ENCODE results near the gene MIF. TPM values are rescaled to one million over a fixed set of nuclear protein-coding genes. Genes with fewer than 3 reads are reported as not detected.

Gene MIF
- total and polyA plus RNA-seq, 12 donors = 49.4 to 2,556 (median 820) TPM

GRCh38 chr22:23845265-23846080, 48.7 kb upstream of the MIF start:
- DNase-seq = no peak
- intact Hi-C loops (cut with DNase I) = loop anchor here (5.0 kb wide), 2 partner anchors 78 to 218 kb away; partner anchors contain the start of gene CHCHD10 (in 2 of the 2)
- 82 to 86% (median 83%) methylated on average over 6 to 9 of the region's 9 CpGs for WGBS, 4 donors
- no peak overlapping the region for H3K4me3 ChIP-seq
- no peaks in the 10 kb centered on the region for H3K27me3 ChIP-seq
- H3K27ac ChIP-seq = peak overlapping the region in 1 of 5 donors; percentile 58
- H3K9me3 ChIP-seq (replicated peaks in 1 of 3) = no peaks in the 10 kb centered on the region
- no peak for TF ChIP-seq CTCF (IDR thresholded peaks at IDR 0.05)
- no peak for TF ChIP-seq POLR2A (IDR thresholded peaks at IDR 0.05)
- no peaks in the 10 kb centered on the region for H3K36me3 ChIP-seq (replicated peaks in 1 of 2)
- H3K4me1 ChIP-seq (replicated peaks in 1 of 2) = peaks cover 4 to 19% of the 10 kb centered on the region in 2 donors

- H3K27me3 ChIP-seq = no peaks in the 10 kb centered on the region
- peak overlapping the region in 1 of 5 donors; percentile 58 for H3K27ac ChIP-seq
- H3K36me3 ChIP-seq (replicated peaks in 1 of 2) = no peaks in the 10 kb centered on the region
- 68 to 82% (median 81%) methylated on average over 7 of the region's 7 CpGs for WGBS, 4 donors
- no peak overlapping the region for H3K4me3 ChIP-seq
- DNase-seq = peak in 1 of 7 donors; percentile 4
- no peaks in the 10 kb centered on the region for H3K9me3 ChIP-seq (replicated peaks in 1 of 3)
- H3K4me1 ChIP-seq (replicated peaks in 1 of 2) = peaks cover 4 to 19% of the 10 kb centered on the region in 2 donors
- intact Hi-C loops (cut with DNase I) = loop anchor here (5.0 kb wide), 2 partner anchors 79 to 219 kb away; partner anchors contain the start of gene CHCHD10 (in 2 of the 2)
- no peak for TF ChIP-seq POLR2A (IDR thresholded peaks at IDR 0.05)
- no peak for TF ChIP-seq CTCF (IDR thresholded peaks at IDR 0.05)
Observed at GRCh38 chr22:23846081-23846469, 48.1 kb upstream of the MIF start.

- Histone ChIP-seq H3K36me3 (replicated peaks in 1 of 2) (no peaks in the 10 kb centered on the region), H3K27ac (no peak overlapping the region), H3K27me3 (no peaks in the 10 kb centered on the region), H3K4me3 (no peak overlapping the region), H3K4me1 (replicated peaks in 1 of 2) (peaks cover 4 to 19% of the 10 kb centered on the region in 2 donors), H3K9me3 (replicated peaks in 1 of 3) (no peaks in the 10 kb centered on the region)
- 84 to 92% (median 87%) methylated on average over 18 of the region's 18 CpGs for WGBS, 4 donors
- TF ChIP-seq POLR2A (IDR thresholded peaks at IDR 0.05) (no peak), CTCF (IDR thresholded peaks at IDR 0.05) (no peak)
- DNase-seq = no peak
- intact Hi-C loops (cut with DNase I) = loop anchor here (5.0 kb wide), 2 partner anchors 80 to 220 kb away; partner anchors contain the start of gene CHCHD10 (in 2 of the 2)
Observed at GRCh38 chr22:23847310-23847920, 46.8 kb upstream of the MIF start.
